Osteocyte (in vitro differentiated cells): ENCODE results near the gene SLC3A2. TPM values are rescaled to one million over a fixed set of nuclear protein-coding genes. Genes with fewer than 3 reads are reported as not detected.
"Not testable (repeated sequence)": the region's sequence is repeated elsewhere in the genome, so short reads cannot be mapped to it uniquely, and the experiment has no call there.

Experiments
- DNase-seq: peaks from one replicate; pipeline ENCODE4 v3.0.0; 2021; ENCODE audit warnings: mixed read lengths; ENCODE audit not compliant: unreplicated experiment; ENCODE audit errors: extremely low spot score
- H3K27ac Mint-ChIP-seq: one replicate; pipeline ENCODE4 v1.8.0; 2021; ENCODE audit warnings: mild to moderate bottlenecking, mixed read lengths; ENCODE audit not compliant: unreplicated experiment
- H3K27me3 Mint-ChIP-seq: one replicate; pipeline ENCODE4 v1.8.0; 2021; ENCODE audit warnings: mixed read lengths; ENCODE audit not compliant: unreplicated experiment
- H3K36me3 Mint-ChIP-seq: one replicate; pipeline ENCODE4 v1.8.0; 2021; ENCODE audit warnings: mixed read lengths; ENCODE audit not compliant: unreplicated experiment
- H3K4me1 Mint-ChIP-seq: one replicate; pipeline ENCODE4 v1.8.0; 2021; ENCODE audit warnings: mixed read lengths; ENCODE audit not compliant: unreplicated experiment
- H3K4me3 Mint-ChIP-seq: one replicate; pipeline ENCODE4 v1.8.0; 2021; ENCODE audit warnings: mild to moderate bottlenecking, moderate library complexity, mixed read lengths; ENCODE audit not compliant: unreplicated experiment
- H3K9me3 Mint-ChIP-seq: one replicate; pipeline ENCODE4 v1.8.0; 2021; ENCODE audit warnings: mixed read lengths; ENCODE audit not compliant: unreplicated experiment
- CTCF ChIP-seq: fragments of 200-600 bp; sonication (generic); IDR thresholded peaks from 2 replicates; pipeline ENCODE4 v1.5.0; 2021; ENCODE audit warnings: antibody characterized with exemption, mild to moderate bottlenecking, moderate library complexity
- total RNA-seq: library from RNA; stranded (reverse); gene quantifications from 2 replicates; pipeline ENCODE4 v1.2.1, GENCODE V29; 2021

SLC3A2 gene
- total RNA-seq, 1 donor from 2014 or later, result 326 TPM

- Mint-ChIP-seq H3K4me1 (peaks cover 50% of the 10 kb centered on the region), H3K27ac (peak overlapping the region; percentile 93), H3K9me3 (no peaks in the 10 kb centered on the region), H3K4me3 (peak overlapping the region; percentile 95), H3K36me3 (peaks cover 37% of the 10 kb centered on the region), H3K27me3 (no peaks in the 10 kb centered on the region)
- DNase-seq, result no peak
- TF ChIP-seq CTCF, result no peak
These were observed 25.7 kb upstream of the SLC3A2 start for GRCh38 chr11:62854825-62855570.

- Mint-ChIP-seq H3K27me3 (no peaks in the 10 kb centered on the region), H3K9me3 (no peaks in the 10 kb centered on the region), H3K36me3 (peaks cover 37% of the 10 kb centered on the region), H3K27ac (peak overlapping the region; percentile 93), H3K4me1 (peaks cover 50% of the 10 kb centered on the region), H3K4me3 (peak overlapping the region; percentile 95)
- peak; percentile 98 for DNase-seq
- TF ChIP-seq CTCF, result no peak
These were observed 24.9 kb upstream of the SLC3A2 start for GRCh38 chr11:62855571-62856332.

- no peak for TF ChIP-seq CTCF
- no peaks in the 10 kb centered on the region for H3K27me3 Mint-ChIP-seq
- H3K36me3 Mint-ChIP-seq, result peaks cover 36% of the 10 kb centered on the region
- no peaks in the 10 kb centered on the region for H3K9me3 Mint-ChIP-seq
- H3K27ac Mint-ChIP-seq, result peak overlapping the region; percentile 93
- DNase-seq, result no peak
- H3K4me3 Mint-ChIP-seq, result peak overlapping the region; percentile 95
- peaks cover 50% of the 10 kb centered on the region for H3K4me1 Mint-ChIP-seq
These were observed 24.3 kb upstream of the SLC3A2 start for GRCh38 chr11:62856333-62856895.

GRCh38 chr11:62857541-62857982 is 23.1 kb upstream of the SLC3A2 start:
- H3K27ac Mint-ChIP-seq, result peak overlapping the region; percentile 49
- peaks cover 46% of the 10 kb centered on the region for H3K4me1 Mint-ChIP-seq
- peak overlapping the region; percentile 95 for H3K4me3 Mint-ChIP-seq
- TF ChIP-seq CTCF, result no peak
- peaks cover 25% of the 10 kb centered on the region for H3K36me3 Mint-ChIP-seq
- no peaks in the 10 kb centered on the region for H3K27me3 Mint-ChIP-seq
- no peak for DNase-seq
- H3K9me3 Mint-ChIP-seq, result no peaks in the 10 kb centered on the region

- H3K36me3 Mint-ChIP-seq, result peaks cover 19% of the 10 kb centered on the region
- H3K9me3 Mint-ChIP-seq, result no peaks in the 10 kb centered on the region
- no peak for DNase-seq
- H3K4me1 Mint-ChIP-seq, result peaks cover 43% of the 10 kb centered on the region
- peak overlapping the region; percentile 10 for H3K4me3 Mint-ChIP-seq
- peak overlapping the region; percentile 49 for H3K27ac Mint-ChIP-seq
- TF ChIP-seq CTCF, result no peak
- no peaks in the 10 kb centered on the region for H3K27me3 Mint-ChIP-seq
These were observed 22.5 kb upstream of the SLC3A2 start for GRCh38 chr11:62858201-62858600.

- H3K27ac Mint-ChIP-seq, H3K27me3 Mint-ChIP-seq, H3K4me3 Mint-ChIP-seq, DNase-seq, H3K9me3 Mint-ChIP-seq, H3K36me3 Mint-ChIP-seq: not testable (repeated sequence)
- peaks cover 32% of the 10 kb centered on the region for H3K4me1 Mint-ChIP-seq
These were observed 21.4 kb upstream of the SLC3A2 start for GRCh38 chr11:62859281-62859703.
